Common myeloid progenitor, CD34-positive (primary cell): ENCODE data around the gene PPP1R9A.

Experiments
- CTCF ChIA-PET: fragments of 350-600 bp; sonication (Branson Sonifier 250); formaldehyde crosslinking; loops from one replicate; lab custom pipeline; 2021; ENCODE audit warnings: antibody characterized with exemption; lab: Charles Lee
- POLR2A ChIA-PET: fragments of 350-600 bp; sonication (Branson Sonifier 250); formaldehyde crosslinking; loops from one replicate; lab custom pipeline; 2021; ENCODE audit warnings: antibody characterized with exemption; lab: Charles Lee
- DNase-seq, 3 donors: peaks; one replicate each; pipeline versions ENCODE4 v3.0.0 to v3.0.0-alpha.2; 2013
- H3K27ac ChIP-seq, 2 experiments: 1 replicate in 1 of 2; 2 replicates in 1 of 2; pipeline ENCODE4 v1.7.0; 2013; ENCODE audit warnings: inconsistent platforms in 2 of 2, low read length in 2 of 2, mild to moderate bottlenecking in 2 of 2, low read depth in 1 of 2, moderate library complexity in 1 of 2; ENCODE audit not compliant: severe bottlenecking in 2 of 2, insufficient read depth in 1 of 2, poor library complexity in 1 of 2
- H3K27me3 ChIP-seq, 5 experiments: replicated peaks in 2 of 5; 1 replicate in 3 of 5; 2 replicates in 2 of 5; pipeline versions ENCODE4 v1.6.1 to v1.7.0; 2013; ENCODE audit warnings: low read length in 4 of 5, mild to moderate bottlenecking in 2 of 5, moderate library complexity in 2 of 5, inconsistent platforms in 1 of 5; ENCODE audit not compliant: insufficient read depth in 5 of 5, control insufficient read depth in 4 of 5
- H3K36me3 ChIP-seq, 4 experiments: 1 replicate in 2 of 4; 2 replicates in 2 of 4; pipeline versions ENCODE4 v1.6.1 to v1.7.0; 2013; ENCODE audit warnings: low read length in 3 of 4, control low read depth in 1 of 4, mild to moderate bottlenecking in 1 of 4; ENCODE audit not compliant: control insufficient read depth in 4 of 4, insufficient read depth in 4 of 4
- H3K4me1 ChIP-seq, 4 experiments: 1 replicate in 3 of 4; 2 replicates in 1 of 4; pipeline versions ENCODE4 v1.6.1 to v1.7.1; 2013; ENCODE audit warnings: low read length in 3 of 4, mild to moderate bottlenecking in 3 of 4, control low read depth in 1 of 4, inconsistent platforms in 1 of 4, moderate library complexity in 1 of 4; ENCODE audit not compliant: control insufficient read depth in 4 of 4, insufficient read depth in 4 of 4; ENCODE audit errors: control extremely low read depth in 1 of 4
- H3K4me3 ChIP-seq, 7 experiments: 1 replicate in 4 of 7; 2 replicates in 3 of 7; pipeline versions ENCODE4 v1.5.1 to v1.7.0; 2013; ENCODE audit warnings: mild to moderate bottlenecking in 7 of 7, low read length in 6 of 7, moderate library complexity in 6 of 7, inconsistent platforms in 2 of 7, low read depth in 2 of 7, control low read depth in 1 of 7; ENCODE audit not compliant: insufficient read depth in 4 of 7, control insufficient read depth in 1 of 7; ENCODE audit errors: extremely low read depth in 1 of 7
- H3K9me3 ChIP-seq, 5 experiments: 1 replicate in 4 of 5; 2 replicates in 1 of 5; pipeline versions ENCODE4 v1.6.1 to v1.7.1; 2013; ENCODE audit warnings: low read length in 4 of 5, mild to moderate bottlenecking in 2 of 5, inconsistent platforms in 1 of 5, low read depth in 1 of 5, moderate library complexity in 1 of 5; ENCODE audit not compliant: control insufficient read depth in 4 of 5, insufficient read depth in 2 of 5; ENCODE audit errors: control extremely low read depth in 1 of 5
- WGBS: methylation state at CpG from one replicate; pipeline ENCODE4 v1.1.5; 2013; ENCODE audit not compliant: insufficient coverage; 5-methylcytosine and 5-hydroxymethylcytosine counted together

PPP1R9A gene

GRCh38 chr7:94973844-94974243 is 66.5 kb downstream of the PPP1R9A start:
- WGBS = 100% methylated on average over 3 of the region's 3 CpGs
- ChIA-PET CTCF (interaction anchor here (0.7 kb wide), 1 partner anchor 79 kb away, joined by 4 read pairs; no protein-coding TSS in a partner anchor), POLR2A (no interaction called here)
- Histone ChIP-seq H3K27ac (no peak overlapping the region), H3K9me3 (no peaks in the 10 kb centered on the region), H3K36me3 (no peaks in the 10 kb centered on the region), H3K4me3 (no peak overlapping the region), H3K27me3 (no peaks in the 10 kb centered on the region), H3K4me1 (no peaks in the 10 kb centered on the region)
- DNase-seq = no peak

GRCh38 chr7:94974423-94974822 is 67.0 kb downstream of the PPP1R9A start:
- Histone ChIP-seq H3K9me3 (no peaks in the 10 kb centered on the region), H3K27ac (no peak overlapping the region), H3K4me3 (no peak overlapping the region), H3K4me1 (no peaks in the 10 kb centered on the region), H3K27me3 (no peaks in the 10 kb centered on the region), H3K36me3 (no peaks in the 10 kb centered on the region)
- WGBS = 100% methylated on average over 3 of the region's 4 CpGs
- ChIA-PET POLR2A (no interaction called here), CTCF (no interaction called here)
- DNase-seq = no peak

GRCh38 chr7:94975336-94975735 is 67.9 kb downstream of the PPP1R9A start:
- H3K27ac ChIP-seq = no peak overlapping the region
- no peaks in the 10 kb centered on the region for H3K36me3 ChIP-seq
- no peaks in the 10 kb centered on the region for H3K4me1 ChIP-seq
- ChIA-PET CTCF (no interaction called here), POLR2A (no interaction called here)
- H3K4me3 ChIP-seq = no peak overlapping the region
- H3K9me3 ChIP-seq = no peaks in the 10 kb centered on the region
- no peak for DNase-seq
- H3K27me3 ChIP-seq = no peaks in the 10 kb centered on the region

GRCh38 chr7:94980418-94981142 is 73.2 kb downstream of the PPP1R9A start:
- Histone ChIP-seq H3K4me3 (no peak overlapping the region), H3K4me1 (no peaks in the 10 kb centered on the region), H3K27me3 (no peaks in the 10 kb centered on the region), H3K27ac (no peak overlapping the region), H3K9me3 (no peaks in the 10 kb centered on the region), H3K36me3 (no peaks in the 10 kb centered on the region)
- no peak for DNase-seq
- ChIA-PET POLR2A (no interaction called here), CTCF (interaction anchor here (0.6 to 1.1 kb wide), 2 partner anchors 33 to 96 kb away, joined by 3 to 4 read pairs; no protein-coding TSS in a partner anchor)
- no CpG with 5 or more reads among the region's 6 CpGs for WGBS

GRCh38 chr7:94995921-94996320 is 88.5 kb downstream of the PPP1R9A start:
- H3K27me3 ChIP-seq = no peaks in the 10 kb centered on the region
- CTCF ChIA-PET = no interaction called here
- H3K36me3 ChIP-seq = no peaks in the 10 kb centered on the region
- H3K4me3 ChIP-seq = no peak overlapping the region
- H3K9me3 ChIP-seq = no peaks in the 10 kb centered on the region
- DNase-seq = no peak
- no peaks in the 10 kb centered on the region for H3K4me1 ChIP-seq
- POLR2A ChIA-PET = no interaction called here
- H3K27ac ChIP-seq = no peak overlapping the region
- WGBS = no CpG with 5 or more reads among the region's 1 CpG

GRCh38 chr7:94996369-94996768 is 89.0 kb downstream of the PPP1R9A start:
- Histone ChIP-seq H3K36me3 (no peaks in the 10 kb centered on the region), H3K27me3 (no peaks in the 10 kb centered on the region), H3K4me1 (no peaks in the 10 kb centered on the region), H3K27ac (no peak overlapping the region), H3K4me3 (no peak overlapping the region), H3K9me3 (no peaks in the 10 kb centered on the region)
- ChIA-PET CTCF (no interaction called here), POLR2A (no interaction called here)
- no peak for DNase-seq

- no peak overlapping the region for H3K4me3 ChIP-seq
- H3K4me1 ChIP-seq = no peaks in the 10 kb centered on the region
- no peaks in the 10 kb centered on the region for H3K27me3 ChIP-seq
- no peaks in the 10 kb centered on the region for H3K9me3 ChIP-seq
- POLR2A ChIA-PET = no interaction called here
- DNase-seq = no peak
- CTCF ChIA-PET = interaction anchor here (1.5 kb wide), 1 partner anchor 13 kb away, joined by 3 read pairs; no protein-coding TSS in a partner anchor
- H3K27ac ChIP-seq = no peak overlapping the region
- 100% methylated on average over 1 of the region's 2 CpGs for WGBS
- H3K36me3 ChIP-seq = no peaks in the 10 kb centered on the region
Observed at GRCh38 chr7:94997547-94997946, 90.2 kb downstream of the PPP1R9A start.
